GM19438 (cell line): Measurements from ENCODE around the gene GNS.
"Not testable (repeated sequence)": the region's sequence is repeated elsewhere in the genome, so short reads cannot be mapped to it uniquely, and the experiment has no call there.

Source experiments
- ATAC-seq: cut with Tn5 transposase; IDR thresholded peaks from one replicate; pipeline ENCODE4 v1.9.1; 2021; ENCODE audit warnings: low read depth; ENCODE audit not compliant: unreplicated experiment

The GNS gene

GRCh38 chr12:64780132-64780530 is 20.9 kb upstream of the GNS start:
- no peak for ATAC-seq

DNA sequence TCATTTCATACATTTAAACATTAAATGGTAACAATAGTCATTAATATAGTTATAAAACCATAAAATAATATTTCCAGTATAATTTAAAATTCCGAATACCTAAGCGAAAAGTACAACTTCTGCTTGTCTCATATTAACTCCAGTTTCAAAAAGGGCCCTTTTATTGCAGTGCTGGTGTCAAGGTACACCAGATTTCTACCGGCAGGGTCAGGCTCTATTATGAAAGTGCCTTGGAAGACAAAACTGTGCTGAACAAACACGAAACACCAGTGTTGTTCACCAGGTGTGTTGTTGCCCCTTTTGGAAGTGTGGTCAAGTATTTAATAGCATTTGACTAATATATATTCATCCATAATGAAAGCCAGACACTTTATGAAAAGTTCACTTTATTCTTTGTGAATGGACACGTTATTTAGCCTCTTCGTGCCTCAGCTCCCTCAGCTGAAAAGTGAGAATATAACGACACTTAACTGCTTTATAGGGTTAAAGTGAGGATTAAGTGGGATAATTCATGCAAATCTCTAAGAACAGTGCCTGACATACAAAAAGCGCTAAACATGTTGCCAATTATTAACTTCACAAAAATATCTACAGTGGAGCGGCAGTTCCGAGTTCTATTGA is 20.3 kb upstream of the GNS start:
- no peak for ATAC-seq

- not testable (repeated sequence) for ATAC-seq
Measured at GRCh38 chr12:64775147-64775736, 16.0 kb upstream of the GNS start.

DNA sequence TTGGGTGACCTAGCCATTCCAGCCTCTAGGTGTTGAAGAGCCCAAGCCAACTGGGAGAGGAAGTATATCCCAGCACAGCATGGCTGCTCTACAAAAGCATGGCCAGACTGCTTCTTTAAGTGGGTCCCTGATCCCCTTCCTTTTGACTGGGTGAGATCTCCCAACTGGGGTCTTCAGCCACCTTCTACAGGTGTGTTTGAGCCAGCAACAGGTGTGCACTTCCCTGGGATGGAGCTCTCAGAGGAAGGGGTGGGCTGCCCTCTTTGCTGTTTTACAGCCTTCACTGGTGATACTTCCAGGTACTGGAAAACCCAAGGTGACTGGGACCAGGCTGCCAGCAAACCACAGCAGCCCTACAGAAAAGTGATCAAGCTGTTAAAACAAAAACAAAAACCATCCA is 14.2 kb upstream of the GNS start:
- no peak for ATAC-seq

DNA sequence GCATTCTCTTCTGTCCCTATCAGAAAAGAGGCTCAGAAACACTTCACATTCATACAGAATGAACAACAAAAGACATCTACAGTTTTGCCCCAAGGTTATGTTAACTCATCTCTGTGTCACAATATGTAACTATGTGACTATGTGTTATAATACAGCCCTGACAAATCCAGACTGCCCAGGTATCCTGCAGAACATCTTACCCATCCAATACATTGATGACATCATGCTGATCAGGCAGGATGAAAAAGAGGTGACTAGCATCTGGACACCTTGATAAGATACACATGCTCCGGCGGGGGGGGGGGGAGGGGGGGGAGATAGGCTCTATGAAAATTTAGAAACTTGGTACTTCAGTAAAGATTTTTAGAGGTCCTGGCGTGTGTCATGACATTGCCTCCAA is 8.3 kb upstream of the GNS start:
- ATAC-seq, result no peak

GRCh38 chr12:64760808-64761573 is 1.8 kb upstream of the GNS start:
- ATAC-seq, result no peak

DNA sequence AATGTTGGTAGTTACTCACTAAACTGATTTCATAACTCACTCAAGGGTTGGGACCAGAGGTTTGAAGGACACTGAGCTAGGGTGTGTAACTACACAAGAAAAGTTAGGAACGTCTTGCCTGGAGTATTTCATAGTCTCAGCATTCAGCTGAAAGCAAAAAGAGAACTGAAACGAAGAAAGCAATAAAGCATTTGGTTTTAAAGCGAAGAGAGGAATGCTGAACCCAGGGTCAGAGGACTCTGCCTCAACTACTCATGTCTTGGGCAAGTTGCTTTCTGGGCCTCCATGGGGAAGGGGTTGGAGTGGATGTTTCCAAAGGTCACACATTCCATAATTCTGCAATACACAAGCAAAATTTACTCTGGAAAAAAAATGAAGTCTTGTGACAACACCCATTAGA is 1.4 kb downstream of the GNS start:
- ATAC-seq, result no peak

- no peak for ATAC-seq
Measured at GRCh38 chr12:64756376-64756775, 2.8 kb downstream of the GNS start.

- ATAC-seq, result no peak
Measured at GRCh38 chr12:64753427-64753826, 5.8 kb downstream of the GNS start.

DNA sequence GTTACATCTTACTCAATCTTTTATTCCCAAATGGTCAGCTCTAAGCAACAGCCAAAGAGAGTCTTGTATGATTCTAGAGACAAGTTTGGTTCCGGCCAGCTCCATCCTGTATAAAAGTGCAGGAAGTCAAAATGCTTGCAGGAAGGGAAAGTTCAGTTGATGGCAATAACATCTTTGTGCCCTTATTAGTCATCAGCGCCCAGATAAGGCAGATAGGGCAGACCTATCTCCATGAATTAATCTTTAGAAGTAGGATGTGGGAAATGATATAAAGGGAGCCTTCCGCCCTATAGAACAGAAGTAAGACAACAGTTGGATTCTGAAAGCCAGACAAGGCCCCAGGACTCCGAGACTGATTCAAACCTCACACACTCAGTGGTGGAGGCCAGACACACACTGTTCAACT is 6.4 kb downstream of the GNS start:
- ATAC-seq, result no peak

DNA sequence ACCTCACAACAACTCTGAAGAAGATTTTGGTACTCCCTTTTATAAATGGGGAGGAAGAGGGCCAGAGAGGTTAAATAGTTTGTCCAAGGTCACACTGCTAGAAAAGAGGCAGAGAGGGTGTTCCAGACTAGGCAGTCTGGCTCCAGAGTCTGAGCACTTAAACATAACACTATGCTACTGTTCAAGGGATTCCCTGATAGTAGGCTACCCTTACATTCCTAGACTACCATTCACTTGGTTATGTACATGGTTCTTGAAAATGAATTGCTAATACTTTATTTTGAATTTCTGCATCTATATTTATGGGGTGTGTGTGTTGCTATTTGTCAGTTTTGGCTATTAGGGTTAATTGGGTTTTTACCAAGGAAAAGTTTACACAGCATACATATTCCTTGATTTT is 7.2 kb downstream of the GNS start:
- ATAC-seq, result no peak

GRCh38 chr12:64749461-64750200 is 9.6 kb downstream of the GNS start:
- no peak for ATAC-seq

DNA sequence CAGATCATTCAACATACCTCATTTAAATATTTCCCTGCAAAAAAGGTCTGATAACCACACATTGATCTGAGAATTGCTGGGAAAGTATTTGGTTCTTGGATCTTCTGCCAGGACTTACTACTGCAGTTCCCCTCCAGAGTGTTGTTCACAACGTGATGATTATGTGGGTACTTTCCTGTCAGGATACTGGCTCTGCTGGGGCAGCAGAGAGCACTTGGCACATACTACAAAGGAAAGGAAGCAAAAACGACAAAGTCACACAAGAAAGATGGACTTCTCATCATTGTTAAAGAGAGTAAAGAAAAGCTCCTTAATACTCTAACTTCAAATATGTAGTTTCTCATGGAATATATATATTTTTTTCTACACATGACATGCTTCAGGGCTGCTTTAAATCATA is 11.5 kb downstream of the GNS start:
- ATAC-seq, result no peak

GRCh38 chr12:64746663-64747062 is 12.5 kb downstream of the GNS start:
- no peak for ATAC-seq

GRCh38 chr12:64745980-64746379 is 13.2 kb downstream of the GNS start:
- ATAC-seq, result no peak

DNA sequence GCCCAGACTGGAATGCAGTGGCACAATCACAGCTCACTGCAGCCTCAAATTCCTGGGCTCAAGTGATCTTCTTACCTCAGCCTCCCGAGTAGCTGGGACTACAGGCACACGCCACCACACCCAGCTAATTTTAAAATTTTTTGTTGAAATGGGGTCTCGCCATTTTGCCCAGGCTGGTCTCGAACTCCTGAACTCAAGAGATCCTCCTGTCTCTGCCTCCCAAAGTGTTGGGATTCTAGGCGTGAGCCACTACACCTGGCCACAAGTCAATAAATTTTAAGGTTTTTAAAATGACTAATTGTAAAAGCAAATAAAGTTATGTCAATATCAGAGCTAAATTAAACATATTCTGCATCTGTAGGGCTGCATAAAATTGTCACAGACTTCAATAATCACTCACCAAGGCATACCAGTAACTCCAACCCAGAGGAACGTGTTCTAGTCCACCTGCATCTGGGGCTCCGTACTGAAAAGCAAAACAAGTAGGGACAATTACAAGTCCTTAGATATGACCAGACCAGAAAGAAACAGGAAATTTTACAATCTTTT is 13.9 kb downstream of the GNS start:
- ATAC-seq, result no peak

DNA sequence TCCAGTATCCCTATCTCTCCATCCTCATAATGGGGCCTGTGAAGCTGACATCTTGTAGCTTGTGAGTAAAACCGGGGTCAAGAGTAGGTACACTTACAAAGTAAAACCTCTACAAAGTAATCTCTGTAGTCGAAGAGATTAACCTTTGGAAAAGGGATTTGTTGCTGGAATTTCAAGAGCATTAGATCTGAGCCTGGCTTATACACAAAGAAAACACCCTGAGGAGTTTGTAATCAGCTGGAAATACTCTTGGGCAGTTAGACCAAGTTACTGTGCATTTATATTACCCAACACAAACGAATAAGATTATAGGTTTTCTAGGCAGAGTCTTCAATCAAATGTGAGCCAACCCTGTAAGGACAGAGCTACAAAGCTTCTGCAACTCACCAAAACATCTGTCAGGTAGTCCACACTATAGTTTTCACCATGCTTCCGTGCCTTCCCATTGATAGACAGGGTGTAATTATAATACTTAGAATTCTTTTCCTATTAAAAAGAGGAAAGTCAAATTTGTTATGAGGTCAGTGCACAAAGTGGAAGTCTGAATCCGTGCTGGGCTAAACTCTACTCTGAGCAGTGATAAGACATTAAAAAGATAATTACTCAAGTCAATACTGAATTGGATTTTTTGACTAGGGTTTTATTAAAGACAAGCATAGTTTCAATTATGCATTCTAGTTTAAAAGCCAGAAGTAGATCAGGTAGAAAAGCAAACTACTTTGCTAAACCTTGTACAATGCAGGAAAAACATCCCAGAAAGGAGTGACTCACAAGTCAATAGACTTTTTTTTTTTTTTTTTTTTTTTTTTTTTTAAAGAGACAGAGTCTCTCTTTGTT is 14.6 kb downstream of the GNS start:
- no peak for ATAC-seq

DNA sequence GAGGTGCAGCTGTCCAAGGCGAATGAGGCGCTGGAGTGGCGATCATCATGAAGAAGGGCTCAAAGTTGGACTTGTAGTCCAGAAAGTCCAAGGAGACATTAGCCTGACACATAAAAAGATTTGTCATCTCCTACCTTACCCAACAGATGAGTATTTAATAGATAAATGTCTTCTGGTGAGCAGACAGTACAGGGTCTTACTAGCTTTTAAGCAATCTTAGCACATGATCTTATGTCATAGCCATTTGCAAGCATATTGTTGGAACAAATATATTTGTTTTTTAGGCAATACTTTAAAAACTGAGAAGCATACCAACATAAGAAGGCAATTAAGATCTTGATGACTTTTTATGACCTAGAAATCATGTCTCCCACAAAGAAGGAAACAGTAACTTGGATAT is 16.0 kb downstream of the GNS start:
- no peak for ATAC-seq

DNA sequence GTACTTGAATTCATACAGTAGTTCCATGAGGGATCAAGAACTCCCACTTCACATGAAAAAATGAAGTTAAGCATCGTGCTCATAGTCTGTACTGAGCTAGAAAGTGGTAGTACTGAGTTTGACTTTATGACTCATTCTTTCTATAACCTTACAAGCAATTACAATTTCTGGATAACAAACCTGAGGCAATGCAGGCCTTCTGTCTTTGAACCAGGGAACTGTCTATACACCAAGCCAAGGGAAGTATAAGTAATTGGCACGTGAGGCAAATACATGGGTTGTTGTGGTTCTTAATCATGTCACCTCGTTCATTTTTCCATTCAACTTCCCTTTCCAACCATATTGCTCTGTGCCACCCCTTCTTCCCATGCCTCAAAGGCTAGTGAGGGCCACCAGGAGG is 16.8 kb downstream of the GNS start:
- ATAC-seq, result no peak

DNA sequence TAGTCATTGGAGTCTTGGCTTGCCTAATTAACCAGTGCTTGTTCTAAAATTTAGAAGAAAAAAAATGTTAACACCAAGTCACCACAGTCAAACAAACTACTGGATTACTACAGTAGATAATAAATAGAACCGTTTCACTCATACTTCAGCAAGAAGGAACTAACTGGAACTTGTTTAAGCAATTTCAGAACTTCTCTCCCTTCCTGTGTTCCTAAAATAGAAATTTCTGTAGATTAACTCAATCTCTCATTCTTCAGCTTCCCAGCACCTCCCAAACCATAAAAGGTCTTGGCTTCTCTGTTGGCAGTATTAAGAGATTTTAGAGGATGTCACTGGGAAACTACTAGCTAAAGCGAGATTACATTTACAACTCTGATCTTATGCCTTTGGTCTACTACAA is 18.6 kb downstream of the GNS start:
- ATAC-seq, result no peak
